Caco-2 (cell line): ENCODE measurements around the gene RABEP2. TPM values are rescaled to one million over a fixed set of nuclear protein-coding genes. Genes with fewer than 3 reads are reported as not detected.

Experiments
- BruUV-seq: library from RNA; stranded (reverse); fragments of 400-500 nt; replicated peaks from 2 replicates; lab custom pipeline; 2021; lab: Mats Ljungman, UMichigan
- CTCF ChIA-PET: fragments of 300-600 bp; sonication (Branson Sonifier 250); formaldehyde crosslinking; loops from one replicate; lab custom pipeline; 2022; ENCODE audit warnings: antibody characterized with exemption; lab: Charles Lee
- POLR2A ChIA-PET: fragments of 300-600 bp; sonication (Branson Sonifier 250); formaldehyde crosslinking; loops from one replicate; lab custom pipeline; 2022; ENCODE audit warnings: antibody characterized with exemption; lab: Charles Lee
- DNase-seq, 2 experiments: peaks; one replicate each; pipeline versions ENCODE4 v3.0.0 to v3.0.0-alpha.2; 2020 to 2022
- H3K27me3 ChIP-seq: replicated peaks from 2 replicates; pipeline ENCODE4 v1.6.0; 2011; ENCODE audit warnings: low read length; ENCODE audit not compliant: control insufficient read depth, insufficient read depth
- H3K36me3 ChIP-seq: 2 replicates; pipeline ENCODE4 v1.5.1; 2011; ENCODE audit warnings: low read length; ENCODE audit not compliant: control insufficient read depth, insufficient read depth
- H3K4me1 ChIP-seq: fragments of 250-450 bp; sonication (Bioruptor Pico); 2 replicates; pipeline ENCODE4 v1.5.1; 2020; ENCODE audit warnings: mild to moderate bottlenecking
- H3K4me3 ChIP-seq: 2 replicates; pipeline ENCODE4 v1.5.1; 2011; ENCODE audit warnings: low read depth, mild to moderate bottlenecking, control low read depth, low read length
- H3K9me3 ChIP-seq: fragments of 250-450 bp; sonication (Bioruptor Pico); 2 replicates; pipeline ENCODE4 v1.5.1; 2020; ENCODE audit warnings: mild to moderate bottlenecking, moderate library complexity
- H3K27ac Mint-ChIP-seq: one replicate; pipeline ENCODE4 v1.8.0; 2022; ENCODE audit warnings: mixed read lengths; ENCODE audit not compliant: unreplicated experiment
- H3K27me3 Mint-ChIP-seq: one replicate; pipeline ENCODE4 v1.8.0; 2022; ENCODE audit warnings: mixed read lengths; ENCODE audit not compliant: insufficient read depth, unreplicated experiment
- H3K36me3 Mint-ChIP-seq: one replicate; pipeline ENCODE4 v1.8.0; 2022; ENCODE audit warnings: mild to moderate bottlenecking, mixed read lengths; ENCODE audit not compliant: insufficient read depth, unreplicated experiment
- H3K4me1 Mint-ChIP-seq: one replicate; pipeline ENCODE4 v1.8.0; 2022; ENCODE audit warnings: low read depth, mixed read lengths; ENCODE audit not compliant: unreplicated experiment
- H3K4me3 Mint-ChIP-seq: one replicate; pipeline ENCODE4 v1.8.0; 2022; ENCODE audit warnings: mild to moderate bottlenecking, moderate library complexity, mixed read lengths; ENCODE audit not compliant: unreplicated experiment
- H3K9me3 Mint-ChIP-seq: one replicate; pipeline ENCODE4 v1.8.0; 2022; ENCODE audit warnings: mixed read lengths; ENCODE audit not compliant: unreplicated experiment
- intact Hi-C: fragments of 100-400 bp; cut with micrococcal nuclease; formaldehyde crosslinking; loops from one replicate; pipeline ENCODE4 v1.10.0; 2022; ENCODE audit not compliant: unreplicated experiment
- total RNA-seq: library from RNA; stranded (reverse); gene quantifications from 2 replicates; pipeline ENCODE4 v1.2.3, GENCODE V29; 2022
- TF ChIP-seq, protein P1 (sequence below), 2 experiments: fragments of 200-600 bp in 1 of 2; IDR thresholded peaks; 1 replicate in 1 of 2; 2 replicates in 1 of 2; pipeline versions ENCODE4 v1.5.1 to v1.8.0; 2011 to 2022; ENCODE audit warnings: antibody characterized with exemption in 1 of 2, control low read depth in 1 of 2, inconsistent platforms in 1 of 2, low read depth in 1 of 2, low read length in 1 of 2, mild to moderate bottlenecking in 1 of 2, moderate library complexity in 1 of 2; ENCODE audit not compliant: insufficient read depth in 1 of 2, severe bottlenecking in 1 of 2, unreplicated experiment in 1 of 2

RABEP2 gene
- total RNA-seq, 1 experiment from 2014 or later, result 22.9 TPM

GRCh38 chr16:28904828-28905227 is 20.2 kb downstream of the RABEP2 start:
- BruUV-seq, result no TSS peak
- Histone ChIP-seq H3K4me1 (no peaks in the 10 kb centered on the region), H3K36me3 (no peaks in the 10 kb centered on the region), H3K9me3 (no peaks in the 10 kb centered on the region), H3K4me3 (no peak overlapping the region), H3K27me3 (no peaks in the 10 kb centered on the region)
- CTCF ChIA-PET, result no interaction called here
- Mint-ChIP-seq H3K4me1 (no peaks in the 10 kb centered on the region), H3K27me3 (no peaks in the 10 kb centered on the region), H3K27ac (no peak overlapping the region), H3K4me3 (no peak overlapping the region), H3K9me3 (no peaks in the 10 kb centered on the region), H3K36me3 (no peaks in the 10 kb centered on the region)
- TF ChIP-seq, protein P1, sequence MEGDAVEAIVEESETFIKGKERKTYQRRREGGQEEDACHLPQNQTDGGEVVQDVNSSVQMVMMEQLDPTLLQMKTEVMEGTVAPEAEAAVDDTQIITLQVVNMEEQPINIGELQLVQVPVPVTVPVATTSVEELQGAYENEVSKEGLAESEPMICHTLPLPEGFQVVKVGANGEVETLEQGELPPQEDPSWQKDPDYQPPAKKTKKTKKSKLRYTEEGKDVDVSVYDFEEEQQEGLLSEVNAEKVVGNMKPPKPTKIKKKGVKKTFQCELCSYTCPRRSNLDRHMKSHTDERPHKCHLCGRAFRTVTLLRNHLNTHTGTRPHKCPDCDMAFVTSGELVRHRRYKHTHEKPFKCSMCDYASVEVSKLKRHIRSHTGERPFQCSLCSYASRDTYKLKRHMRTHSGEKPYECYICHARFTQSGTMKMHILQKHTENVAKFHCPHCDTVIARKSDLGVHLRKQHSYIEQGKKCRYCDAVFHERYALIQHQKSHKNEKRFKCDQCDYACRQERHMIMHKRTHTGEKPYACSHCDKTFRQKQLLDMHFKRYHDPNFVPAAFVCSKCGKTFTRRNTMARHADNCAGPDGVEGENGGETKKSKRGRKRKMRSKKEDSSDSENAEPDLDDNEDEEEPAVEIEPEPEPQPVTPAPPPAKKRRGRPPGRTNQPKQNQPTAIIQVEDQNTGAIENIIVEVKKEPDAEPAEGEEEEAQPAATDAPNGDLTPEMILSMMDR (IDR thresholded peaks at IDR 0.05; ENCODE audit: insufficient read depth in 1 of 2, low read depth in 1 of 2, low read length in 1 of 2, severe bottlenecking in 1 of 2, unreplicated experiment in 1 of 2), result no peak
- intact Hi-C loops, result no loop called here
- POLR2A ChIA-PET, result no interaction called here
- DNase-seq, result no peak

GRCh38 chr16:28904363-28904762 is 20.7 kb downstream of the RABEP2 start:
- no TSS peak for BruUV-seq
- Mint-ChIP-seq H3K36me3 (no peaks in the 10 kb centered on the region), H3K4me3 (no peak overlapping the region), H3K9me3 (no peaks in the 10 kb centered on the region), H3K27ac (no peak overlapping the region), H3K4me1 (no peaks in the 10 kb centered on the region), H3K27me3 (no peaks in the 10 kb centered on the region)
- Histone ChIP-seq H3K36me3 (no peaks in the 10 kb centered on the region), H3K9me3 (no peaks in the 10 kb centered on the region), H3K4me1 (no peaks in the 10 kb centered on the region), H3K4me3 (no peak overlapping the region), H3K27me3 (no peaks in the 10 kb centered on the region)
- intact Hi-C loops, result no loop called here
- ChIA-PET POLR2A (no interaction called here), CTCF (no interaction called here)
- TF ChIP-seq, protein P1 (IDR thresholded peaks at IDR 0.05; ENCODE audit: insufficient read depth in 1 of 2, low read depth in 1 of 2, low read length in 1 of 2, severe bottlenecking in 1 of 2, unreplicated experiment in 1 of 2), result no peak
- no peak for DNase-seq

DNA sequence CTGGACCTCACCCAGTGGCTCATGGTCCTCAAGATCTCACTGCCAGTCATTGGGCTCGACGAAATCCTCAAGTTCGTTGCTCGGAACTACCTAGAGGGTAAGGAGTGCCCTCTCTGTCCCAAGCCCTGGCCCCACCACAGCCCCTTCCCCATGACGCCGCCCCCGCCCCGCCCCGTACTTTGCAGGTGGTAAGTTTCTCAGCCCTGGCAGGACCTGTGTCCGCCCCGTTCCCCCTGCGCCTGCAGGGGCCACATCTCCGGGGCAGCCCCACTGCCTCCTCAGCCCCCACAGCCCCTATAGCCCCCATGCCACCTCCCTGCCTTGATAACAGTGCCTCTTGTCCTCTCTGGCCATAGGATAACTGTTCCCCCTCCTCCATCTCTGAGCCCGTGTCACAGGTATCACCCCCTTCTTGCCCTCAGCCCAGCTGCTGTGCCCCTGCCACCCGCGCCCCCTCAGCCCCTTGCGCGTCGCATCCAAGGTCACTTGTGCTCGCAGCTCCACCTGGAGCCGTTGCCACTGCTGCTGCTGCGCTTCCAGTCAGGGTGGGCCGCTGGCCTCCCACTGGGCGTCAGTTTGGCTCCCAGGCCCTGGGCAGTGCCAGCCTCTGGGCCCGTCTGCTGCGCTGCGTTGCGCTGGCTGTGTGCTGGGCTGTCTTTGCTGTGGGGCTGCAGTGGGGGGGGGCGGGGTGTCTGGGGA is 21.5 kb downstream of the RABEP2 start:
- Mint-ChIP-seq H3K27ac (no peak overlapping the region), H3K4me1 (no peaks in the 10 kb centered on the region), H3K27me3 (no peaks in the 10 kb centered on the region), H3K4me3 (no peak overlapping the region), H3K9me3 (no peaks in the 10 kb centered on the region), H3K36me3 (no peaks in the 10 kb centered on the region)
- no TSS peak for BruUV-seq
- intact Hi-C loops, result no loop called here
- DNase-seq, result no peak
- CTCF ChIA-PET, result no interaction called here
- no peaks in the 10 kb centered on the region for H3K9me3 ChIP-seq
- TF ChIP-seq, protein P1 (IDR thresholded peaks at IDR 0.05; ENCODE audit: insufficient read depth in 1 of 2, low read depth in 1 of 2, low read length in 1 of 2, severe bottlenecking in 1 of 2, unreplicated experiment in 1 of 2), result no peak
- no peaks in the 10 kb centered on the region for H3K36me3 ChIP-seq
- no peaks in the 10 kb centered on the region for H3K27me3 ChIP-seq
- no peak overlapping the region for H3K4me3 ChIP-seq
- no peaks in the 10 kb centered on the region for H3K4me1 ChIP-seq
- POLR2A ChIA-PET, result no interaction called here
